H9 (cell line): ENCODE measurements around the gene IFNW1. TPM values are rescaled to one million over a fixed set of nuclear protein-coding genes. Genes with fewer than 3 reads are reported as not detected.

ENCODE experiments used
- DNase-seq: peaks from one replicate; pipeline ENCODE4 v3.0.0-alpha.2; 2017
- H2AFZ ChIP-seq: one replicate; pipeline ENCODE4 v1.6.1; 2013; ENCODE audit warnings: mild to moderate bottlenecking, low read length, control low read depth, moderate library complexity
- H2AK5ac ChIP-seq: 2 replicates; pipeline ENCODE4 v1.6.1; 2013; ENCODE audit warnings: low read length, control low read depth, mixed read lengths; ENCODE audit not compliant: insufficient read length
- H2BK120ac ChIP-seq: one replicate; pipeline ENCODE4 v1.6.1; 2013; ENCODE audit warnings: low read depth, mild to moderate bottlenecking, low read length, control low read depth, inconsistent platforms; ENCODE audit not compliant: poor library complexity, severe bottlenecking
- H2BK12ac ChIP-seq: 2 replicates; pipeline ENCODE4 v1.6.1; 2013; ENCODE audit warnings: low read length, control low read depth, mixed read lengths, low read depth; ENCODE audit not compliant: insufficient read length
- H2BK15ac ChIP-seq: 2 replicates; pipeline ENCODE4 v1.6.1; 2013; ENCODE audit warnings: low read depth, low read length, control low read depth
- H2BK20ac ChIP-seq: one replicate; pipeline ENCODE4 v1.6.1; 2013; ENCODE audit warnings: low read depth, mild to moderate bottlenecking, low read length, control low read depth, inconsistent platforms; ENCODE audit not compliant: poor library complexity, severe bottlenecking
- H2BK5ac ChIP-seq: 2 replicates; pipeline ENCODE4 v1.6.1; 2013; ENCODE audit warnings: low read length, control low read depth, mixed read lengths; ENCODE audit not compliant: insufficient read length
- H3K14ac ChIP-seq: 2 replicates; pipeline ENCODE4 v1.6.1; 2013; ENCODE audit warnings: low read length, control low read depth; ENCODE audit not compliant: insufficient read depth
- H3K18ac ChIP-seq: 2 replicates; pipeline ENCODE4 v1.6.1; 2013; ENCODE audit warnings: low read depth, mild to moderate bottlenecking, mixed read lengths, low read length, control low read depth; ENCODE audit not compliant: insufficient read length
- H3K23ac ChIP-seq: 2 replicates; pipeline ENCODE4 v1.6.1; 2013; ENCODE audit warnings: low read length, control low read depth, mixed read lengths, low read depth; ENCODE audit not compliant: insufficient read length
- H3K23me2 ChIP-seq: 2 replicates; pipeline ENCODE4 v1.6.1; 2013; ENCODE audit warnings: low read depth, mild to moderate bottlenecking, mixed read lengths, low read length, control low read depth; ENCODE audit not compliant: insufficient read length, poor library complexity, severe bottlenecking
- H3K27ac ChIP-seq: 2 replicates; pipeline ENCODE4 v1.5.1; 2013; ENCODE audit warnings: low read length, control low read depth, mixed read lengths, low read depth; ENCODE audit not compliant: insufficient read length
- H3K27me3 ChIP-seq: 2 replicates; pipeline ENCODE4 v1.6.1; 2013; ENCODE audit warnings: low read length, control low read depth, inconsistent platforms; ENCODE audit not compliant: insufficient read depth
- H3K4ac ChIP-seq: 2 replicates; pipeline ENCODE4 v1.6.1; 2013; ENCODE audit warnings: low read depth, mild to moderate bottlenecking, control low read depth, inconsistent platforms, low read length, moderate library complexity
- H3K4me1 ChIP-seq: 2 replicates; pipeline ENCODE4 v1.6.1; 2013; ENCODE audit warnings: low read length, control low read depth, inconsistent platforms; ENCODE audit not compliant: insufficient read depth
- H3K4me2 ChIP-seq: 2 replicates; pipeline ENCODE4 v1.6.1; 2013; ENCODE audit warnings: low read length, control low read depth, mixed read lengths; ENCODE audit not compliant: insufficient read length, insufficient read depth
- H3K56ac ChIP-seq: 2 replicates; pipeline ENCODE4 v1.6.1; 2013; ENCODE audit warnings: low read depth, mild to moderate bottlenecking, mixed read lengths, low read length, control low read depth; ENCODE audit not compliant: insufficient read length
- H3K79me1 ChIP-seq: 2 replicates; pipeline ENCODE4 v1.6.1; 2013; ENCODE audit warnings: low read depth, mild to moderate bottlenecking, moderate library complexity, low read length, control low read depth, inconsistent platforms; ENCODE audit not compliant: insufficient read depth, poor library complexity, severe bottlenecking
- H3K79me2 ChIP-seq: 2 replicates; pipeline ENCODE4 v1.6.1; 2013; ENCODE audit warnings: low read length, control low read depth, inconsistent platforms; ENCODE audit not compliant: insufficient read depth
- H3K9ac ChIP-seq: 2 replicates; pipeline ENCODE4 v1.6.1; 2013; ENCODE audit warnings: low read length, control low read depth, mixed read lengths; ENCODE audit not compliant: insufficient read length; ENCODE audit errors: extremely low read depth
- H3K9me3 ChIP-seq: one replicate; pipeline ENCODE4 v1.6.1; 2013; ENCODE audit warnings: low read depth, low read length, inconsistent platforms; ENCODE audit not compliant: control insufficient read depth
- H3T11ph ChIP-seq: one replicate; pipeline ENCODE4 v1.6.1; 2013; ENCODE audit warnings: mild to moderate bottlenecking, low read length, control low read depth, inconsistent platforms
- H4K20me1 ChIP-seq: one replicate; pipeline ENCODE4 v1.6.1; 2013; ENCODE audit not compliant: control insufficient read depth, insufficient read length, insufficient read depth
- H4K5ac ChIP-seq: 2 replicates; pipeline ENCODE4 v1.6.1; 2013; ENCODE audit warnings: low read depth, mild to moderate bottlenecking, mixed read lengths, low read length, control low read depth; ENCODE audit not compliant: insufficient read length
- H4K8ac ChIP-seq: replicated peaks from 2 replicates; pipeline ENCODE4 v1.6.1; 2013; ENCODE audit warnings: low read length, control low read depth, mixed read lengths, low read depth; ENCODE audit not compliant: insufficient read length
- H4K91ac ChIP-seq: 2 replicates; pipeline ENCODE4 v1.6.1; 2013; ENCODE audit warnings: low read depth, mild to moderate bottlenecking, moderate library complexity, mixed read lengths, low read length, control low read depth; ENCODE audit not compliant: insufficient read length
- H3K27ac Mint-ChIP-seq, 3 experiments: 2 replicates in 2 of 3; 3 replicates in 1 of 3; pipeline ENCODE4 v1.8.0; 2020 to 2021; ENCODE audit warnings: mixed read lengths in 3 of 3, mild to moderate bottlenecking in 1 of 3, moderate library complexity in 1 of 3
- H3K27me3 Mint-ChIP-seq: 2 replicates; pipeline ENCODE4 v1.8.0; 2021; ENCODE audit warnings: low read depth, mild to moderate bottlenecking, moderate library complexity, mixed read lengths
- H3K36me3 Mint-ChIP-seq, 3 experiments: 2 replicates in 2 of 3; 3 replicates in 1 of 3; pipeline ENCODE4 v1.8.0; 2020 to 2021; ENCODE audit warnings: low read depth in 3 of 3, mixed read lengths in 3 of 3; ENCODE audit not compliant: insufficient read depth in 1 of 3
- H3K4me1 Mint-ChIP-seq, 2 experiments: 2 replicates each; pipeline ENCODE4 v1.8.0; 2020; ENCODE audit warnings: mixed read lengths in 2 of 2
- H3K4me3 Mint-ChIP-seq, 2 experiments: 2 replicates in 1 of 2; 3 replicates in 1 of 2; pipeline ENCODE4 v1.8.0; 2020 to 2021; ENCODE audit warnings: mild to moderate bottlenecking in 2 of 2, mixed read lengths in 2 of 2, moderate library complexity in 1 of 2
- H3K9me3 Mint-ChIP-seq, 2 experiments: 2 replicates in 1 of 2; 3 replicates in 1 of 2; pipeline ENCODE4 v1.8.0; 2020; ENCODE audit warnings: mild to moderate bottlenecking in 2 of 2, mixed read lengths in 2 of 2, moderate library complexity in 1 of 2
- CTCF ChIP-seq: fragments of 200-600 bp; sonication (generic); conservative IDR thresholded peaks from 3 replicates; pipeline ENCODE4 v1.8.0; 2021; ENCODE audit warnings: antibody characterized with exemption, mild to moderate bottlenecking
- total RNA-seq: library from RNA; stranded (reverse); gene quantifications from 2 replicates; pipeline ENCODE4 v1.2.1, GENCODE V29; 2021

IFNW1 gene
- total RNA-seq, 1 experiment from 2014 or later: not detected

DNA sequence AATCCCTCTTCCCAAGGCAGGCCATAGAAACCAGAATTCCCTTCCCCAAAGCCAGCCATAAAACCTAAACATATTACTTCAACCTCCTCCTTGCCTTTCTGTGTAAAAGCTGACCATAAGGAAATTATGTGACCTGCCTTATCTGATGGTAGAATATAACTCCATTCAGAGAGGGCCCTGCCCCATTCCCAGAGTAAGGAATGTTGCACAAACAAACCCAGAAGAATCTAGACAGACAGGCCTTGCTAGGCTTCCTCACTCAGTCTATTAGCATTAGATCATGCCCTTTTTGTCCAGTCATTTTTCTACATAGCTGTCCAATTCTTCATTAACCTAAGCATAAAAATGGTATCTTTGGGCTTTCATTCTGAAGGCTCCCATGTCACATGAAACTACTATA is 46.1 kb downstream of the IFNW1 start:
- no peaks in the 10 kb centered on the region for H4K20me1 ChIP-seq
- H4K8ac ChIP-seq: no peak overlapping the region
- H3T11ph ChIP-seq: no peak overlapping the region
- no peaks in the 10 kb centered on the region for H3K23me2 ChIP-seq
- Mint-ChIP-seq H3K4me1 (0 out of 4 replicates have a peak, but pooled peaks cover 0 to 6% of the 10 kb centered on the region in 2 experiments), H3K27me3 (no peaks in the 10 kb centered on the region; the same call in 1 of the 2 replicates), H3K9me3 (no peaks in the 10 kb centered on the region), H3K36me3 (no peaks in the 10 kb centered on the region), H3K27ac (no peak overlapping the region), H3K4me3 (no peak overlapping the region)
- no peak overlapping the region for H4K91ac ChIP-seq
- no peak overlapping the region for H2BK20ac ChIP-seq
- H2BK120ac ChIP-seq: no peak overlapping the region
- H2AFZ ChIP-seq: no peak overlapping the region
- no peak overlapping the region for H2BK5ac ChIP-seq
- no peak overlapping the region for H2BK12ac ChIP-seq
- no peak overlapping the region for H4K5ac ChIP-seq
- DNase-seq: no peak
- H3K18ac ChIP-seq: no peak overlapping the region
- H3K14ac ChIP-seq: no peak overlapping the region
- H3K27me3 ChIP-seq: no peaks in the 10 kb centered on the region; the same call in 1 of the 2 replicates
- H3K4me2 ChIP-seq: no peak overlapping the region
- no peak overlapping the region for H3K56ac ChIP-seq
- H3K79me1 ChIP-seq: no peaks in the 10 kb centered on the region
- H3K4ac ChIP-seq: no peak overlapping the region
- H2BK15ac ChIP-seq: no peak overlapping the region
- no peak overlapping the region for H3K23ac ChIP-seq
- no peaks in the 10 kb centered on the region for H3K79me2 ChIP-seq
- no peak overlapping the region for H3K27ac ChIP-seq
- H3K9me3 ChIP-seq: no peaks in the 10 kb centered on the region
- no peak overlapping the region for H2AK5ac ChIP-seq
- no peak for TF ChIP-seq CTCF
- H3K4me1 ChIP-seq: no peaks in the 10 kb centered on the region; the same call in 1 of the 2 replicates
- no peak overlapping the region for H3K9ac ChIP-seq

Other genes with a start within 250 kb of the IFNW1 start
- gene HACD4, start 110.2 kb downstream of the IFNW1 start, total RNA-seq: 0.59 and 0.63 TPM in 2 replicates
- gene IFNB1, start 63.9 kb downstream of the IFNW1 start, total RNA-seq: not detected in 2 replicates
- not detected in 2 replicates for gene IFNA21, start 24.8 kb upstream of the IFNW1 start, total RNA-seq
- gene IFNA4, start 45.8 kb upstream of the IFNW1 start, total RNA-seq: not detected in 2 replicates
- not detected in 2 replicates for gene IFNA7, start 60.4 kb upstream of the IFNW1 start, total RNA-seq
- gene IFNA10, start 65.3 kb upstream of the IFNW1 start, total RNA-seq: not detected in 2 replicates
- gene IFNA16, start 75.5 kb upstream of the IFNW1 start, total RNA-seq: not detected in 2 replicates
- not detected in 2 replicates for gene IFNA17, start 86.4 kb upstream of the IFNW1 start, total RNA-seq
- not detected in 2 replicates for gene IFNA14, start 98.2 kb upstream of the IFNW1 start, total RNA-seq
- not detected in 2 replicates for gene IFNA5, start 163.5 kb upstream of the IFNW1 start, total RNA-seq
- gene KLHL9, start 193.6 kb upstream of the IFNW1 start, total RNA-seq: 17.4 and 18.2 TPM in 2 replicates
- gene IFNA6, start 209.1 kb upstream of the IFNW1 start, total RNA-seq: not detected in 2 replicates
- gene IFNA13, start 226.2 kb upstream of the IFNW1 start, total RNA-seq: not detected in 2 replicates
- not detected in 2 replicates for gene IFNA2, start 243.6 kb upstream of the IFNW1 start, total RNA-seq